GM19043 (cell line): ENCODE measurements around the gene RABL6.

Experiments
- ATAC-seq: cut with Tn5 transposase; IDR thresholded peaks from one replicate; pipeline ENCODE4 v1.9.1; 2021; ENCODE audit warnings: low read depth; ENCODE audit not compliant: unreplicated experiment

Gene RABL6

GRCh38 chr9:136844761-136845464, 37.2 kb downstream of the RABL6 start:
- ATAC-seq, result no peak

- ATAC-seq, result no peak
Observed at GRCh38 chr9:136845465-136846260, 37.9 kb downstream of the RABL6 start.

GRCh38 chr9:136846376-136847087, 38.8 kb downstream of the RABL6 start:
- ATAC-seq, result no peak

GRCh38 chr9:136847088-136847825, 39.5 kb downstream of the RABL6 start:
- no peak for ATAC-seq

GRCh38 chr9:136847826-136848392, 40.2 kb downstream of the RABL6 start:
- ATAC-seq, result no peak

GRCh38 chr9:136848393-136849037, 40.8 kb downstream of the RABL6 start:
- no peak for ATAC-seq

GRCh38 chr9:136849038-136849959, 41.6 kb downstream of the RABL6 start, which contains the start of gene PHPT1:
PHPT1 (plus strand) TSS chr9:136849409; CDS start chr9:136849431, 22 bp downstream.
- ATAC-seq, result peak; percentile 80

- ATAC-seq, result no peak
Observed at GRCh38 chr9:136849960-136850865, 42.5 kb downstream of the RABL6 start.

GRCh38 chr9:136850866-136851775, 43.4 kb downstream of the RABL6 start:
- ATAC-seq, result no peak

GRCh38 chr9:136851941-136852663, 44.4 kb downstream of the RABL6 start, which contains the start of gene MAMDC4:
MAMDC4 (plus strand) TSS chr9:136852346; CDS start chr9:136852417, 71 bp downstream.
- no peak for ATAC-seq

GRCh38 chr9:136852664-136853595, 45.2 kb downstream of the RABL6 start:
- ATAC-seq, result no peak

- ATAC-seq, result no peak
Observed at GRCh38 chr9:136853596-136854112, 45.9 kb downstream of the RABL6 start.

GRCh38 chr9:136854113-136854841, 46.5 kb downstream of the RABL6 start:
- ATAC-seq, result no peak
